ENCODE results near the gene KATNBL1. TPM values are rescaled to one million over a fixed set of nuclear protein-coding genes. Genes with fewer than 3 reads are reported as not detected.

The KATNBL1 gene
- total and polyA plus RNA-seq, 10 donors = 18.4 to 86.3 (median 43.5) TPM

DNA sequence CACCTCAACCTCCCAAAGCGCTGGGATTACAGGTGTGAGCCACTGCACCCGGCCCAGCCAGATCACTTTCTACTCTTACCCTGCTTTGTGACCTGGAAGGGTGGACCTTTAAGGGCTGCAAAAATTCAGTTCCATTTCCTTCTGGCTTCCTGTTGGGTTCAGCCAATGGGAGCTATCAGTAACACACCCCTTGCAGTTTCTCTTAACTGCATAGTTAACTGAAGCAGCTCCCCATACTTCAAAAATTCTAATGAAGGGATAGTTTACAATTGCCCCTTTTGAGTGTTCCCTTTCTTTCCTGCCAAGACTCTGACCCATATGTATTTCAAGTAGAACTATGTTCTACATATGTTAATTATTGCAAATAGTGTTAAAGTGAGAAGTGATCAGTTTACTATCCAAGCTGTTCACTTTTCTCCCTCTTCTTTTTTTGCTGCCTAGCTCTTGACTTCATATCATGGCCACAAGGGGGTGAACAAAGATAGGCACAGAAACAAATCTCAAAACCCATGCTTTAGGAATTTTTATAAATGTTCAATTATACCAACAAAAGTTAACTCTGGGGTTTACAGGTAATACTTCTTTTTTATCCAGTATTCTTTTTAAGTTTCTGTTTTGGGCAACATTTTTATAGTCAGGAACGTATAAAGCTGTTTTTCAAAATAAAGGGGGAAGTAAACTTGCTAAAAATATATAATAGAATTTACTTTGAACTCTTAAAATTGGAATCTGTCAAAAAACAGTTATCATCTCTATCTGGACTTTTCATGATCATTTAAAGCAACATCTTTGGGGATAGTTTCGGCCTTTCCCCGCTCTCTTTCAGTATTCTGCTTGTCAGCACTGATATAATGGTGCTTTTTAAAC lies 99.9 kb downstream of the KATNBL1 start:
- Histone ChIP-seq H3K4me3 (no peak overlapping the region), H3K9me3 (no peaks in the 10 kb centered on the region), H3K4me1 (no peaks in the 10 kb centered on the region), H3K27me3 (replicated peaks in 1 of 7) (peaks cover 0 to 14% (median 3%) of the 10 kb centered on the region in 7 donors), H3K27ac (no peak overlapping the region), H3K36me3 (no peaks in the 10 kb centered on the region)
- TF ChIP-seq POLR2AphosphoS5 (IDR thresholded peaks at IDR 0.05) (no peak), POLR2A (IDR thresholded peaks at IDR 0.05) (no peak)
- TF ChIP-seq, protein P1, sequence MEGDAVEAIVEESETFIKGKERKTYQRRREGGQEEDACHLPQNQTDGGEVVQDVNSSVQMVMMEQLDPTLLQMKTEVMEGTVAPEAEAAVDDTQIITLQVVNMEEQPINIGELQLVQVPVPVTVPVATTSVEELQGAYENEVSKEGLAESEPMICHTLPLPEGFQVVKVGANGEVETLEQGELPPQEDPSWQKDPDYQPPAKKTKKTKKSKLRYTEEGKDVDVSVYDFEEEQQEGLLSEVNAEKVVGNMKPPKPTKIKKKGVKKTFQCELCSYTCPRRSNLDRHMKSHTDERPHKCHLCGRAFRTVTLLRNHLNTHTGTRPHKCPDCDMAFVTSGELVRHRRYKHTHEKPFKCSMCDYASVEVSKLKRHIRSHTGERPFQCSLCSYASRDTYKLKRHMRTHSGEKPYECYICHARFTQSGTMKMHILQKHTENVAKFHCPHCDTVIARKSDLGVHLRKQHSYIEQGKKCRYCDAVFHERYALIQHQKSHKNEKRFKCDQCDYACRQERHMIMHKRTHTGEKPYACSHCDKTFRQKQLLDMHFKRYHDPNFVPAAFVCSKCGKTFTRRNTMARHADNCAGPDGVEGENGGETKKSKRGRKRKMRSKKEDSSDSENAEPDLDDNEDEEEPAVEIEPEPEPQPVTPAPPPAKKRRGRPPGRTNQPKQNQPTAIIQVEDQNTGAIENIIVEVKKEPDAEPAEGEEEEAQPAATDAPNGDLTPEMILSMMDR (IDR thresholded peaks at IDR 0.05 in 8 of 11, conservative IDR thresholded peaks at IDR 0.05 in 3 of 11) = peak in 7 of 11 experiments; percentile 25 to 61 (median 52)
- 61 to 76% (median 71%) methylated on average over 5 of the region's 5 CpGs for WGBS, 5 donors
- DNase-seq = no peak
- intact Hi-C loops (cut with DNase I; ENCODE audit: low total_unique reads) = no loop called here

DNA sequence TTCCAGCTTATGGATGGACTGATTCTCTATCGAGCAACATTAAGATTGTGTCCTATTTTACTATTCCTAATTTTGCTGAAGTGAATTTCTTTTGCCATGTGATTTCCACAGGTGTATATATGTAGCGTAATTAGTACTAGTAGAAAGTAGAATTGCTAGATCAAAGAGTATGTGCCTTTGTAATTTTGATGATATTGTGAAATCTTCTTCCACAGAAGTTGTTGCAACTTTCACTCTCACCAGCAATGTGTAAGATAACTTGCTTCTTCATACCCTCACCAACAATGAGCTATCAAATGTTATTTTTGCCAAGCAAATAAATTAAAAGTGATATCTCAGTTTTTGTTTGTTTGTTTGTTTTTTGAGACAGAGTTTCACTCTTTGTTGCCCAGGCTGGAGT lies 102.6 kb downstream of the KATNBL1 start:
- Histone ChIP-seq H3K4me3 (no peak overlapping the region), H3K9me3 (peaks cover 0 to 13% (median 0%) of the 10 kb centered on the region in 8 donors), H3K27me3 (replicated peaks in 1 of 7) (no peaks in the 10 kb centered on the region), H3K27ac (no peak overlapping the region), H3K4me1 (peaks cover 5 to 9% (median 7%) of the 10 kb centered on the region in 6 donors), H3K36me3 (no peaks in the 10 kb centered on the region)
- no peak for TF ChIP-seq POLR2A (IDR thresholded peaks at IDR 0.05)
- no peak for TF ChIP-seq POLR2AphosphoS5 (IDR thresholded peaks at IDR 0.05)
- TF ChIP-seq, protein P1 (IDR thresholded peaks at IDR 0.05 in 8 of 11, conservative IDR thresholded peaks at IDR 0.05 in 3 of 11) = no peak
- intact Hi-C loops (cut with DNase I; ENCODE audit: low total_unique reads) = no loop called here
- no peak for DNase-seq
- 77 to 91% (median 89%) methylated on average over 2 of the region's 2 CpGs for WGBS, 5 donors

DNA sequence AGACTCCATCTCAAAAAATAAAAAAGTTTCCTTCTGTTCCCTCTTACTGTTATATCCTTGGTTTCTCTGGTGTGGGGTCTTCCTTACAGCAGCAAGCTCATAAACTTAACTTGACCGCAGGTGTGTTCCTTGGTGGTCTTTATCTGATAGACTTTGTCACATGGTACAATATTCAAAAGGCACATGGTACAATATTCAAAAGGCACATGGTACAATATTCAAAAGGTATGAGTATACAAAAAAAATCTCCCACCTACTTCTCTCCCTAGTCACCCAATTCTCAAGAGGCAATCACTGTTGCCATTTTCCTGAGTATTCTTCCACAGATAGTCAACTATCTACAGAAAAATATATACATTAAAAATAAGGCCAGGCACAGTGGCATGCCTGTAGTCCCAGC lies 103.5 kb downstream of the KATNBL1 start:
- no peak for DNase-seq
- Histone ChIP-seq H3K4me3 (no peak overlapping the region), H3K9me3 (peaks cover 0 to 13% (median 0%) of the 10 kb centered on the region in 8 donors), H3K27ac (no peak overlapping the region), H3K4me1 (peaks cover 5 to 11% (median 9%) of the 10 kb centered on the region in 6 donors), H3K36me3 (no peaks in the 10 kb centered on the region), H3K27me3 (replicated peaks in 1 of 7) (no peaks in the 10 kb centered on the region)
- intact Hi-C loops (cut with DNase I; ENCODE audit: low total_unique reads) = no loop called here
- TF ChIP-seq POLR2AphosphoS5 (IDR thresholded peaks at IDR 0.05) = no peak
- TF ChIP-seq, protein P1 (IDR thresholded peaks at IDR 0.05 in 8 of 11, conservative IDR thresholded peaks at IDR 0.05 in 3 of 11) = no peak
- no peak for TF ChIP-seq POLR2A (IDR thresholded peaks at IDR 0.05)
- 90 to 100% (median 96%) methylated on average over 1 of the region's 1 CpG for WGBS, 5 donors

Data from spleen (tissue), 11 donors.